ENCODE measurements around the gene AMER3. TPM values are rescaled to one million over a fixed set of nuclear protein-coding genes. Genes with fewer than 3 reads are reported as not detected.
A peak's percentile ranks its signal among the peaks of the same experiment; 100 is the strongest.

Gene AMER3
- polyA plus RNA-seq, 1 donor from 2014 or later: not detected

DNA sequence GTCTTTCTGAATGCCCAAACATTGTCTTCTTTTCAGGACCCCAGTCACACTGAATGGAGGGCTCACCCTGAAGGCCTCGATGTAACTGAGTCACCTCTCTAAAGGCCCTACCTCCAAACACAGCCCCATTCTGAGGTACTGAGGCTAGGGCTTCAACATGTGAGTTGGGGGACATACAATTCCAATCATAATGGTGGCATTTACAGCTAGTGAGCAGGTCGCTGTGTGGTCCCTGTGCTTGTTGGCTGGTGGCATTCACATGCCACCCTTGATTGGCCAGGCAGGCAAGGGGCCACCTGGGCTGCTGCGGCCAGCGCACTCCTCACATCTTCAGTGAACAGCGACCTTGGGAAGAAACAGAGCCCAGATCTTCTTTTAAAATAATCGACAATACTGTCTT, 30.7 kb downstream of the AMER3 start:
- H3K36me3 Mint-ChIP-seq: no peaks in the 10 kb centered on the region
- H3K27ac Mint-ChIP-seq: no peak overlapping the region
- peaks cover 5% of the 10 kb centered on the region for H3K27me3 Mint-ChIP-seq
- H3K9me3 Mint-ChIP-seq: peaks cover 0 to 6% (median 5%) of the 10 kb centered on the region in 3 donors
- H3K4me1 Mint-ChIP-seq: peaks cover 0 to under 1% (median 0%) of the 10 kb centered on the region in 3 donors
- no peak overlapping the region for H3K4me3 Mint-ChIP-seq

DNA sequence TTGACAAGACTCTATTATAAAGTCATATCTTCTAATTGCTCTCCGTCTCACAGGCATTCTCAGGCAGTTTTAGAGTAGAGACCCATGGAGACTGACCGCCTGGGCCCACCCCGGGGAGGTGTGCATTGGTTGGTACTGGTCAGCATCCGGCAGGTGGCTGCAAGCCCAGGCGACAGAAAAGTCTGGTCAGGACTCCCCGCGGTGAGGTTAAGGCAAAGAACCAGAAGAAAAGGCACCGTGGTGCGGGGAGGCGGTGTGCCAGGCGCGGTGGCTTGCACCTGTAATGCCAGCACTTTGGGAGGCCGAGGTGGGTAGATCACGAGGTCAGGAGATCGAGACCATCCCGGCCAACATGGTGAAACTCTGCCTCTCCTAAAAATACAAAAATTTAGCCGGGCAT, 32.5 kb downstream of the AMER3 start:
- peaks cover 0 to 6% (median under 1%) of the 10 kb centered on the region in 3 donors for H3K9me3 Mint-ChIP-seq
- no peaks in the 10 kb centered on the region for H3K36me3 Mint-ChIP-seq
- no peak overlapping the region for H3K27ac Mint-ChIP-seq
- peaks cover 0 to 2% (median 0%) of the 10 kb centered on the region in 3 donors for H3K4me1 Mint-ChIP-seq
- no peak overlapping the region for H3K4me3 Mint-ChIP-seq
- peaks cover 4% of the 10 kb centered on the region for H3K27me3 Mint-ChIP-seq

DNA sequence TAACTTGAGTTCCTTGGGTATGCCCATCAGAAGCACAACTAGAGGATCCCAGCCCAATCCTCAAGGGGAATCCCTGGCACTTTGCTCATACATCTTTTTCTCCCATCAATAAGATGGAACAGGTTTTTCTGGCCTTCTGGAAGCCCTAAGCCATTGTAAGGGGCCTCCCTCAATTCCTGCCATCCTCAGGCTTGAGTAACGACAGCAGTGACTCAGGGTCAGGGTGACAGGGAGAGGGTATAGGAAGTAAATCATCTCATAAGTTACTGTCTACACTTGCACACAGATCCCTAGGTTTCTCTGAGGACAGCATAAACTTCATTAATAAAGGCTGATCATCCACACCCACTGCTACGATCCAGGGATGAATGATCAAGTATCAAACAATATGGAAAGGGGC, 35.0 kb downstream of the AMER3 start:
- no peaks in the 10 kb centered on the region for H3K9me3 Mint-ChIP-seq
- H3K4me1 Mint-ChIP-seq: peaks cover 2 to 9% (median 9%) of the 10 kb centered on the region in 3 donors
- no peaks in the 10 kb centered on the region for H3K36me3 Mint-ChIP-seq
- H3K4me3 Mint-ChIP-seq: no peak overlapping the region
- H3K27me3 Mint-ChIP-seq: peaks cover 4% of the 10 kb centered on the region
- H3K27ac Mint-ChIP-seq: no peak overlapping the region

DNA sequence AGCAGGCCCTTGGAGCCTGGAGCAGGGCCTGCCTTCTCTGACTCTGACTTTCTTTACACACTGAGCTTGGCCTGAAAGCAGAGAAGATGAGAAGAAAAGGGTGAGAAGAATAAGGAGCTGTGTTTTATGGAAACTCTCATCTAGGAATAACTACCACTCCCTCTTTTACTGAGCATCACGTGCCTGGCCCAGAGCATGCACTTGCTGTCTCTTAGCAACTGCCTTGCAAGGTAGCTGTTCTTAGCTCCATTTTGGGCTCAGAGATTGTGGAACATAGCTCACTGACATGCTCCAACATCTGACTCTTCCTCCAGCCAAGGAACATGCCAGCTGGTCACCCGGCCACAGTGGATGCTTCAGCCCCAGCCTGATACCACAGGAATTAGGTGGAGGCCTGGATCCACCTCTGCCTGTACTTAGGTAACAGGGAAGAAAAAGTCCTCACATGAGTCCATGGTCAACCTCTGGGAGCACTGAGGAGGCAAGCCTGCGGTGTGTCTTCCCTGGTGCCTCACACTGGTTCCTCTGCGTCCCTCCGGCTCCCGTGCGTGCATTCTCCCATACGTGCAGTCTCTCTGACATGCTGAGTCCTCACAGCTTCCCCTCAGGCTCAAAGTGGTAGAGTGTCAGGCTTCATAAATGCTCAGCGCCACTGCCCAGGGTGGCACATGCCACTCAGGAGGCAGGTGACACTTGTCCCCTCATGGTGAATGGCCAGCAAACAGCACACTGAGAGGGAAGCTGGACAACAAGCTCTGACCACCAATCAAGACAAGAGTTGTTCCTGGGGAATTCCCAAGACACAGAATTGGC, 35.7 kb downstream of the AMER3 start:
- Mint-ChIP-seq H3K36me3 (no peaks in the 10 kb centered on the region), H3K9me3 (no peaks in the 10 kb centered on the region), H3K4me3 (no peak overlapping the region), H3K27ac (no peak overlapping the region), H3K4me1 (peaks cover 2 to 9% (median 9%) of the 10 kb centered on the region in 3 donors), H3K27me3 (peaks cover 3% of the 10 kb centered on the region)

DNA sequence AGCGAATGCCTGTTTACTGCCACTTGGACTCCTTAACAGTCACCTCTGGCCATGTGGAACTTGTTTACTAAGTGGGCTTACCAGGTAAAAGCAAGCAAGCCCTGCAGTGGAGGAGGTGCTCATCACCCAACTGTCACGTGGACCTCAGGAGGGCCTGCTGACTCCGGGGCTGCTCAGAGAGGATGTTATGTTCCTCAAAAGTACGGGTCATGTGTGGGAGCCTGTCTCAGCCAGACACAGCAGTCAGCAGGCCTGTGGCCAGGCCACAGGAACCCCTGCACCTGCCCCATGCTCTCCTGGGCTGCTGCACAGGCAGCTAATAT, 36.2 kb downstream of the AMER3 start:
- H3K4me3 Mint-ChIP-seq: no peak overlapping the region
- peaks cover 3% of the 10 kb centered on the region for H3K27me3 Mint-ChIP-seq
- no peaks in the 10 kb centered on the region for H3K36me3 Mint-ChIP-seq
- no peak overlapping the region for H3K27ac Mint-ChIP-seq
- no peaks in the 10 kb centered on the region for H3K9me3 Mint-ChIP-seq
- peaks cover 2 to 9% (median 9%) of the 10 kb centered on the region in 3 donors for H3K4me1 Mint-ChIP-seq

DNA sequence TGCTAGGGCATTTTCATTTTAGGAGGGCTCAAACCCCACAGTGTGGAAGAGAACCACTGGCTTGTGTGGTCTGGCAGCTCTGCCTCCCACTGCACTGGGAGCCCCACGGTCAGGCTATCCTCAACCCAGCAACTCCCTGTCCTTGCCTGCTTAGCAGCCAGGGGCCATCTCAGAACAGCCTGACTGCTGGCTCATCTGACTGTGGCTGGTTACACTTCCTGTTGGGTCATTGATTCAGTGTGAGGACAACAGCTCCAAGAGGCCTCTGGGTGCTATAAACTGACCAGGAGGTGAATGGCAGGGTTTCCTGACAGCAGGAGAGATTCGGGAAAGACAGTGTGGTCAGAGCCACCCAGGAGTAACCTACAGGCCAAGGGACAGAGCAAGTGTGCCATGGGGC, 40.1 kb downstream of the AMER3 start:
- Mint-ChIP-seq H3K27me3 (no peaks in the 10 kb centered on the region), H3K4me1 (peaks cover 5 to 9% (median 9%) of the 10 kb centered on the region in 3 donors), H3K4me3 (peak overlapping the region in 1 of 4 donors; percentile 18), H3K9me3 (no peaks in the 10 kb centered on the region), H3K27ac (no peak overlapping the region), H3K36me3 (no peaks in the 10 kb centered on the region)

DNA sequence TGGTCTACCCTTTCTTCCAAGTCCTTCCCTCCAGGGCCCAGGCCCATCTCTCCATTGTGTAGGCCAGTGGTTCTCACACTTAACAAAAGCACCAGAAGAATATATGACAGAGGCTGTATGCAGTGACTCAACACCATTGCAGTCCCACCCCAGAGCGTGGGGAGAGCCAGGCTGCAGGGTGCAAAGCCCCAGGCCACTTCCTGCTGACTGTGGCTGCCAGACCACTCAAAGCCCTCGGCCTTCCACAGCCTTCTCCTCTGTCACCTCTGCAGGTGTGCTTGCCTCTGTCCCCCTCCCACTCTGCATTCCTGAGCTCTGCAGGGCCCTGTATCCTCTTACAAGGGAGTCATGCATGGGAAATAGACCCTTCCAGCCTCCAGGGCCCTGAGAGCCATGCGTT, 41.0 kb downstream of the AMER3 start:
- Mint-ChIP-seq H3K4me3 (peak overlapping the region in 1 of 4 donors; percentile 18), H3K4me1 (peaks cover 5 to 9% (median 9%) of the 10 kb centered on the region in 3 donors), H3K36me3 (no peaks in the 10 kb centered on the region), H3K27ac (no peak overlapping the region), H3K27me3 (no peaks in the 10 kb centered on the region), H3K9me3 (no peaks in the 10 kb centered on the region)

DNA sequence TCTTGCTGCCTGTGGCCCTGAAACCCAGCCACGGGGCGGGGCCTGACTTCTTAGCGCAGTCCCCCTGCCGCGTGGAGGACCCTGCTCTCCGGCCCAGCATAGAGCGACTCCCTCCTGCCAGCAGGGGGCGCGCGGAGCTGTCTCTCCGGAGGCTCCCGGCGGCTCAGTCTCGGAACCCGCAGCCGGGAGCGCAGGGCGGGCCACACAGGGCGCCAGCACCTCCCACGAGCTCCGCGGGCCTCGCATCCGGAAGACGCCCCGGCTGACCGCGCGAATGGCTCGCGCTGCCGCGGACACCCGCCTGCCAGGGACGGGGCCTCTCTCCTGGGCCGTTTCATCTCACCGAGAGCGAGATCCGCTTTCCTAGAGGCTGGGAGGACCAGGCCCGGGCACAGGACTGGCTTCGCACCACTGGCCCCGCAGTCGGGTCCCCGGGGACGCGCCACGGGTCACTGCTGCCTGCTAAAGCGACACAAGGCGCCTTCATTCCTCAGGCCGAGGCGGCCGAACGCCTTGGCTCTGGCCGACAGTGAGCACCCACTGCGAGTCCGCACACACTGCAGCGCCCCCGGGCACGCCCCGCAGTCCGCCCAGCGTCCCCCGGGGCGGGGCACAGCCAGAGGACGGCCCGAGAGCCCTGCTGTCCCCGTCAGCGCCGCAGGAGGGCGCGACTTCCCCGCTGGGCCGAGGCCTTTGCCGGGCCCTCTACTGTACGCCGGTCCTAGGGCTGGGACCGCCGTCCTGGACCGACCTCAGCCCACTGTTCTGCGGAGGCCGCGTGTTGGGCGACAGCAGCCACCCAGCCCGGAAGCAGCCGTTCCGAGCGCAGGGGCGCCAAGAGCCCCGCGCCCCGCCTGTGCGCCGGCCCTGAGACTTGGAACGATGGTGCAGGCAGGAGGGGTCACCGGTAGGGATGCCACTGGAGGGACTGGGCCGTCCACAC, 42.4 kb downstream of the AMER3 start:
- Mint-ChIP-seq H3K27me3 (no peaks in the 10 kb centered on the region), H3K36me3 (no peaks in the 10 kb centered on the region), H3K27ac (no peak overlapping the region), H3K4me1 (peaks cover 5 to 9% (median 7%) of the 10 kb centered on the region in 3 donors), H3K9me3 (no peaks in the 10 kb centered on the region), H3K4me3 (peak overlapping the region; percentile 75 to 86 (median 83))

DNA sequence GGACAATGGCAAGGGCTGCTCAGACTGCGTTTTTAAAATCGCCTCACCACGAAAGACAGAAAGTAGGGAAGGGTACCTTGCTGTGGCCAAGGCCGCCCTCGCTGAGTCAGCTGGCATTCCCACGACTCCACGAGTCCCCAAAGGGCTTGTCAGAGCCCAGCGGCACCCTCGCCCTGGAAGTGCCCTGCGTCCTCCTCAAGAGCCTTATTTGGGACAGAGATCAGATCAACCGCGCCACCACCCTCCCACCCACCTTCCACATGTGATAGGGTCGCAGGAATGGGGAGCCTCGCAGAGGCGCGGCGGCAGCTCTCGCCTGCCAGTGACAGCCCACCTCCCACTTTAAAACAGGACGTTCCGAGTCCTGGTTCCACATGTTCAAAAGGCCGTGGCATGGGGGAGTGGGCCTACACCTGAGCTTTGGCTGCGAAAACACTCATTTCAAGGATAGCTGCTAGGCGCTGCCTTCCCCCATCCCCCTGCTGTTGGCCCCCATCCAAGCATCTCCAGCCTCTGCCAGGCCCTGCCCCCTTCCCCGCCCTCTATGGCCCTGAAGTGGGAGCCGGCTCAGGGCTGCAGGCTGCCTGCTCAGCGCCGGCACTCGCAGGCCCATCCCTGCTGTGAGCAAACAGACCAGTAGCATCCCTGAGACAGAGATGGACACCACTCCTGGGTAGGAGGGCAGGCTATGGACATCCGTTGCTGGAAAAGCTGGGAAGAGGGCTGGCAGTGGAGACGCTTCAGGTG, 43.3 kb downstream of the AMER3 start:
- H3K4me1 Mint-ChIP-seq: peaks cover 4 to 7% (median 4%) of the 10 kb centered on the region in 3 donors
- peak overlapping the region in 1 of 3 donors; percentile 19 for H3K27ac Mint-ChIP-seq
- no peaks in the 10 kb centered on the region for H3K9me3 Mint-ChIP-seq
- no peaks in the 10 kb centered on the region for H3K27me3 Mint-ChIP-seq
- H3K36me3 Mint-ChIP-seq: no peaks in the 10 kb centered on the region
- H3K4me3 Mint-ChIP-seq: peak overlapping the region; percentile 75 to 86 (median 83)

DNA sequence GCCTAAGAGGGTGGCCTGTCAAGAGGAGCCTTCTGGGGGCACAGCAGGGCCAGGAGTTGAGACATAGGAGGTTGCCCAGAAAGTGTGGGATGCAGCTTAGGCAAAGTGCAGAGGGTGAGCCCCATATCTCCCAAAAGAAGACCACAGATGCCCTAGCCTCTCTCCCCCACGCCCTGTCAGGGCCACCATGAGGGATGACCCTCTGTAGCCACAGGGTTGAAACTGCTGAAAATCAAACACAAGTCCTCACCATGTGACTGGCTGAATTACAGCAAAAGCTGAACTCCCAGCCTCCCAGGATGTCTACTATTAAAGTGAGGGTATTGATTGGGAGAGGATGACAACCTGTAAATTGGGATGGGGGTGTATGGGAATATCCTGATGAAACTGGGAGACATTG, 44.0 kb downstream of the AMER3 start:
- peak overlapping the region; percentile 50 to 86 (median 74) for H3K4me3 Mint-ChIP-seq
- H3K36me3 Mint-ChIP-seq: no peaks in the 10 kb centered on the region
- H3K27ac Mint-ChIP-seq: peak overlapping the region in 1 of 3 donors; percentile 19

DNA sequence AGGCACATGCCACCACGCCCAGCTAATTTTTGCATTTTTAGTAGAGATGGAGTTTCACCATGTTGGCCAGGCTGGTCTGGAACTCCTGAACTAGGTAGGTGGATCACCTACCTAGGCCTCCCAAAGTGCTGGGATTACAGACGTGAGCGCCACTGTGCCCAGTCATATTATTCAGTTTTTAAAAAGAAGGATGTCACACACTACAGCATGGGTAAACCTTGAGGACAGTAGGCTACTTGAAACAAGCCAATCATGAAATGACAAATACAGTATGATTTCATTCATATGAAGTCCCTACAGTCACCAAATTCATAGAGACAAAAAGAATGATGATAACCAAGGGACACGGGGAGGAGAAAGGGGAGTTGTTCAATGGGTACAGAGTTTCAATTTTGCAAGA, 50.3 kb downstream of the AMER3 start:
- H3K36me3 Mint-ChIP-seq: peaks cover 3% of the 10 kb centered on the region
- peaks cover 4% of the 10 kb centered on the region for H3K27me3 Mint-ChIP-seq
- H3K4me3 Mint-ChIP-seq: no peak overlapping the region
- H3K27ac Mint-ChIP-seq: no peak overlapping the region
- H3K4me1 Mint-ChIP-seq: peaks cover 0 to 4% (median 0%) of the 10 kb centered on the region in 3 donors
- peaks cover 0 to 4% (median 4%) of the 10 kb centered on the region in 3 donors for H3K9me3 Mint-ChIP-seq

More for the DNA sequence above, 44.0 kb downstream of the AMER3 start:
- Mint-ChIP-seq H3K27me3 (no peaks in the 10 kb centered on the region), H3K9me3 (no peaks in the 10 kb centered on the region), H3K4me1 (peaks cover 0 to 5% (median 3%) of the 10 kb centered on the region in 3 donors)

DNA sequence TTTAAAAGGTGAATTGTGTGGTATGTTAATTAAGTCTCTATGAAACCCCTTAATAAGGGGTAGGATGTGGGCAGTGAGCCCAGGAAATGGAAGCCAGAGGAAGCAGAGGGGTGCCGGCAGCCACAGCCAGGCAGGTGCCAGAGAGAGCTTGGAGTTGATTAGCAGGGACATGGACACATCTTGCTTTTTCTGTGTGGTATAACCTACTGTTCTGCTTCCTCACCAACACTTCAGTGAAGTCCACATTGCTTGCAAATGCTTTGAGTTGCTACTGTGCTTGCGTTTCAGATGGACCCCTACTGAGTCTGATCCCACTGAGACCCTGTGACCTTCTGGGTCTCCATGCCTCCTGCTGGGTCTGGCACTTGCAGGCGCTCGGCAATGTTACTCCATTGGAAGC, 51.0 kb downstream of the AMER3 start:
- peaks cover 0 to 6% (median 0%) of the 10 kb centered on the region in 3 donors for H3K4me1 Mint-ChIP-seq
- H3K9me3 Mint-ChIP-seq: peaks cover 0 to 4% (median 4%) of the 10 kb centered on the region in 3 donors
- H3K36me3 Mint-ChIP-seq: peaks cover 3% of the 10 kb centered on the region
- peaks cover 4% of the 10 kb centered on the region for H3K27me3 Mint-ChIP-seq
- no peak overlapping the region for H3K4me3 Mint-ChIP-seq
- no peak overlapping the region for H3K27ac Mint-ChIP-seq

DNA sequence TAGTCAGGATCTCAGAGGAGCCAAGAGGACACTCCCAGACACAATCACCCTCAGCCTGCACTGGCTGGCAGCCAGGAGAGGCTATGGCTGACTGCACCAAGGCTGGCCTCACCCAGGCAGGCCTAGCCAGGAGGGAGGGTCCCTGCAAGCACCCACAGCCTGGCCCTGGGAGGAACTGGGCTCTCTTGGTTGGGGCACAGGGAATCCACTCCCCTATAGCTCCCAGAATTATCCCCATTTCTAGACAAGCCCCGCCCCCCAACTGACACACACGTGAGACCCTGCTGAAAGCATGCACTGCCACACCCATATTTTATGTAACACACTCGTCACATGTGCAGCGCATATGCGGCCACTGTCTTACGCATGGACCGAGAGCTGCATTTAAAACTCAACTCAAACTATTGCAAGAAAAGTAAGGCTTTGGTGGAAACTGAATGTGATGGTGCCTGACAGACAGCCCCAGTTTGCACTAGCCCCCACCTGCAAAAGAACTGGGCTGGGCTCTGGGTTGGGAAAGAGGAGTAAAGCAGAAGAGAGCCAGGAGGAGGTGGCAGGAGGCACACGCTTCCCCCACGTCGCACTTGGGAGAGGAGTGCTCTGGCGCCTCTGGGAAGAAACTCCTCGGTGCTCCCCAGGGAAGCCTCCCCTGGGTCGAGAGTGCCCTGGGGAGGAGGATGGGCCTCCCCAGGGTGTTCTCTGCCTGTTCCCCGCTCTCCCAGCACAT, 52.5 kb downstream of the AMER3 start:
- Mint-ChIP-seq H3K27ac (no peak overlapping the region), H3K36me3 (peaks cover 3% of the 10 kb centered on the region), H3K4me3 (no peak overlapping the region), H3K4me1 (peaks cover 0 to 6% (median 0%) of the 10 kb centered on the region in 3 donors), H3K27me3 (peaks cover 4% of the 10 kb centered on the region), H3K9me3 (peaks cover 0 to 4% (median 4%) of the 10 kb centered on the region in 3 donors)

Measured in IgD-negative memory B cell (primary cell).